Neural cell (in vitro differentiated cells): Measurements from ENCODE around the gene CDR2.
"Not testable (repeated sequence)": the region's sequence is repeated elsewhere in the genome, so short reads cannot be mapped to it uniquely, and the experiment has no call there.

Experiments used
- POLR2AphosphoS5 ChIP-seq: IDR thresholded peaks from 2 replicates; pipeline ENCODE4 v1.6.1; 2012
- TF ChIP-seq, protein P1 (sequence below): fragments of 450-650 bp; IDR thresholded peaks from 2 replicates; pipeline ENCODE4 v1.5.1; 2014; ENCODE audit warnings: antibody characterized with exemption, mild to moderate bottlenecking, moderate library complexity; ENCODE audit not compliant: poor library complexity, severe bottlenecking

DNA sequence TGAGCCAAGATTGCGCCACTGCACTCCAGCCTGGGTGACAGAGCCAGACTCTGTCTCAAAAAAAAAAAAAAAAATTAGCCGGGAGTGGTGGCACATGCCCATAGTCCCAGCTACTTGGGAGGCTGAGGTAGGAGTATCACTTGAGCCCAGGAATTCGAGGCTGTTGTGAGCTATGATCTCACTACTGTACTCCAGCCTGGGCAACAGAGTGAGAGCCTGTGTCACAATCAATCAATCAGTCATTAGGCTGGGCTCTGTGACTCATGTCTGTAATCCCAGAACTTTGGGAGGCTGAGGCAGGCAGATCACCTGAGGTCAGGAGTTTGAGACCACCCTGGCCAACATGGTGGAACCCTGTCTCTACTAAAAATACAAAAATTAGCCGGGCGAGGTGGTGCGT is 43.4 kb upstream of the CDR2 start:
- TF ChIP-seq, protein P1, sequence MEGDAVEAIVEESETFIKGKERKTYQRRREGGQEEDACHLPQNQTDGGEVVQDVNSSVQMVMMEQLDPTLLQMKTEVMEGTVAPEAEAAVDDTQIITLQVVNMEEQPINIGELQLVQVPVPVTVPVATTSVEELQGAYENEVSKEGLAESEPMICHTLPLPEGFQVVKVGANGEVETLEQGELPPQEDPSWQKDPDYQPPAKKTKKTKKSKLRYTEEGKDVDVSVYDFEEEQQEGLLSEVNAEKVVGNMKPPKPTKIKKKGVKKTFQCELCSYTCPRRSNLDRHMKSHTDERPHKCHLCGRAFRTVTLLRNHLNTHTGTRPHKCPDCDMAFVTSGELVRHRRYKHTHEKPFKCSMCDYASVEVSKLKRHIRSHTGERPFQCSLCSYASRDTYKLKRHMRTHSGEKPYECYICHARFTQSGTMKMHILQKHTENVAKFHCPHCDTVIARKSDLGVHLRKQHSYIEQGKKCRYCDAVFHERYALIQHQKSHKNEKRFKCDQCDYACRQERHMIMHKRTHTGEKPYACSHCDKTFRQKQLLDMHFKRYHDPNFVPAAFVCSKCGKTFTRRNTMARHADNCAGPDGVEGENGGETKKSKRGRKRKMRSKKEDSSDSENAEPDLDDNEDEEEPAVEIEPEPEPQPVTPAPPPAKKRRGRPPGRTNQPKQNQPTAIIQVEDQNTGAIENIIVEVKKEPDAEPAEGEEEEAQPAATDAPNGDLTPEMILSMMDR: not testable (repeated sequence)
- TF ChIP-seq POLR2AphosphoS5: not testable (repeated sequence)
